GM12878 (cell line): ENCODE measurements around the gene TMEM45A. TPM values are rescaled to one million over a fixed set of nuclear protein-coding genes. Genes with fewer than 3 reads are reported as not detected.

Source experiments
- BCL3 ChIP-seq: IDR thresholded peaks from 2 replicates; pipeline ENCODE4 v1.6.1; 2011; ENCODE audit warnings: borderline replicate concordance, low read depth, mild to moderate bottlenecking, moderate library complexity, low read length; ENCODE audit not compliant: insufficient read depth, poor library complexity, severe bottlenecking
- CREB1 ChIP-seq: IDR thresholded peaks from 2 replicates; pipeline ENCODE4 v1.6.1; 2012; ENCODE audit warnings: low read depth, mild to moderate bottlenecking, inconsistent platforms
- CTCF ChIP-seq, 3 experiments: IDR thresholded peaks in 2 of 3; conservative IDR thresholded peaks in 1 of 3; 2 replicates each; pipeline ENCODE4 v1.5.1; 2011; ENCODE audit warnings: low read depth in 3 of 3, low read length in 3 of 3, mild to moderate bottlenecking in 3 of 3, control low read depth in 2 of 3, moderate library complexity in 2 of 3, inconsistent platforms in 1 of 3, mixed read lengths in 1 of 3; ENCODE audit not compliant: control insufficient read depth in 2 of 3, insufficient read depth in 1 of 3; ENCODE audit errors: extremely low read depth in 1 of 3
- DPF2 ChIP-seq: fragments of 450-650 bp; IDR thresholded peaks from 2 replicates; pipeline ENCODE4 v1.6.1; 2017; ENCODE audit warnings: mild to moderate bottlenecking
- E2F8 ChIP-seq: fragments of 450-650 bp; IDR thresholded peaks from 2 replicates; pipeline ENCODE4 v1.6.1; 2018; ENCODE audit warnings: mild to moderate bottlenecking, low read depth, moderate library complexity; ENCODE audit not compliant: partially characterized antibody
- EZH2 ChIP-seq: IDR thresholded peaks from 2 replicates; pipeline ENCODE4 v1.6.1; 2012; ENCODE audit warnings: low read depth, mild to moderate bottlenecking, control low read depth, inconsistent platforms, low read length, borderline replicate concordance; ENCODE audit not compliant: control insufficient read depth
- FOS ChIP-seq: IDR thresholded peaks from 3 replicates; pipeline ENCODE4 v1.6.1; 2011; ENCODE audit warnings: borderline replicate concordance; ENCODE audit not compliant: insufficient read length; ENCODE audit errors: extremely low read depth
- IKZF1 ChIP-seq: fragments of 450-650 bp; conservative IDR thresholded peaks from 2 replicates; pipeline ENCODE4 v1.6.1; 2017; ENCODE audit warnings: antibody characterized with exemption, mild to moderate bottlenecking
- MTA2 ChIP-seq: fragments of 450-650 bp; IDR thresholded peaks from 2 replicates; pipeline ENCODE4 v1.6.1; 2016; ENCODE audit warnings: low read depth, mild to moderate bottlenecking, moderate library complexity
- NBN ChIP-seq: fragments of 450-650 bp; IDR thresholded peaks from 2 replicates; pipeline ENCODE4 v1.6.1; 2016
- NFYB ChIP-seq: IDR thresholded peaks from 2 replicates; pipeline ENCODE4 v1.6.1; 2011; ENCODE audit warnings: low read depth, mild to moderate bottlenecking, low read length, improper control_type of control experiment, moderate library complexity; ENCODE audit not compliant: insufficient read depth
- NRF1 ChIP-seq: conservative IDR thresholded peaks from 2 replicates; pipeline ENCODE4 v1.6.1; 2011; ENCODE audit warnings: mild to moderate bottlenecking, low read depth, low read length, improper control_type of control experiment
- PKNOX1 ChIP-seq: fragments of 450-650 bp; IDR thresholded peaks from 2 replicates; pipeline ENCODE4 v1.6.1; 2016; ENCODE audit warnings: mild to moderate bottlenecking
- PML ChIP-seq: IDR thresholded peaks from 2 replicates; pipeline ENCODE4 v1.6.1; 2012; ENCODE audit warnings: low read length, inconsistent platforms
- POLR2AphosphoS2 ChIP-seq: IDR thresholded peaks from 2 replicates; pipeline ENCODE4 v1.6.1; 2011; ENCODE audit warnings: low read depth, mild to moderate bottlenecking, low read length, improper control_type of control experiment, moderate library complexity
- RAD21 ChIP-seq: IDR thresholded peaks from 2 replicates; pipeline ENCODE4 v1.6.1; 2011; ENCODE audit warnings: mild to moderate bottlenecking, low read depth, low read length, moderate library complexity; ENCODE audit not compliant: insufficient read depth
- SKIL ChIP-seq: fragments of 450-650 bp; IDR thresholded peaks from 2 replicates; pipeline ENCODE4 v1.6.1; 2017; ENCODE audit warnings: mild to moderate bottlenecking, low read depth, inconsistent platforms; ENCODE audit not compliant: poor library complexity, severe bottlenecking
- SUZ12 ChIP-seq: fragments of 200-600 bp; sonication (generic); IDR thresholded peaks from one replicate; pipeline ENCODE4 v1.6.1; 2018; ENCODE audit warnings: antibody characterized with exemption, mild to moderate bottlenecking; ENCODE audit not compliant: unreplicated experiment
- polyA plus RNA-seq, 11 experiments: library from polyadenylated mRNA; depleted of rRNA in 4 of 11; unstranded in 6 of 11; stranded (reverse) in 5 of 11; fragments of >200 nt; fragmentation: Nextera tagmentation in 4 of 11; fragmentation: Illumina TruSeq in 1 of 11; extraction: Ambion mirVana in 4 of 11; extraction: Trizol in 1 of 11; gene quantifications; 1 replicate in 1 of 11; 2 replicates in 10 of 11; pipeline versions ENCODE4 v1.2.1 to v1.2.3, GENCODE V29; 2011 to 2016; ENCODE audit warnings: inconsistent platforms in 2 of 11, missing spikeins in 2 of 11, low read depth in 1 of 11
- total RNA-seq, 4 experiments: library from RNA; depleted of rRNA in 3 of 4; stranded (reverse); fragments of >200 nt in 3 of 4; fragmentation: Illumina TruSeq in 1 of 4; extraction: Trizol in 1 of 4; gene quantifications; 2 replicates each; pipeline versions ENCODE4 v1.2.1 to v1.2.3, GENCODE V29; 2013 to 2021

TMEM45A gene
- total and polyA plus RNA-seq, 10 of the 15 experiments (the other 5 are each of a cell fraction or from before 2014, with no cell fraction given): 0.34 to 5.3 (median 0.83) TPM

GRCh38 chr3:100603469-100603868, 111.0 kb downstream of the TMEM45A start (continued):
- no peak for TF ChIP-seq E2F8
- no peak for TF ChIP-seq NFYB
- no peak for TF ChIP-seq FOS
- no peak for TF ChIP-seq NRF1
- TF ChIP-seq RAD21: peak; percentile 54
- TF ChIP-seq SUZ12: no peak
- no peak for TF ChIP-seq PKNOX1
- TF ChIP-seq EZH2: no peak
- TF ChIP-seq POLR2AphosphoS2: no peak
- TF ChIP-seq CTCF (IDR thresholded peaks at IDR 0.05 in 2 of 3, conservative IDR thresholded peaks at IDR 0.05 in 1 of 3; ENCODE audit: control insufficient read depth in 2 of 3, extremely low read depth in 1 of 3, insufficient read depth in 1 of 3, low read depth in 3 of 3, low read length in 3 of 3): peak; percentile 24 to 47 (median 34); a peak in 4 of 6 replicates
- TF ChIP-seq SKIL: no peak
- TF ChIP-seq NBN: no peak
- no peak for TF ChIP-seq MTA2
- peak; percentile 79 for TF ChIP-seq IKZF1
- no peak for TF ChIP-seq CREB1
- no peak for TF ChIP-seq PML
- no peak for TF ChIP-seq BCL3
- TF ChIP-seq DPF2: 0 out of 2 replicates have a peak, but pooled peaks have one; percentile 49
